A549 (cell line): Measurements from ENCODE around the gene ERGIC1. TPM values are rescaled to one million over a fixed set of nuclear protein-coding genes. Genes with fewer than 3 reads are reported as not detected.

Experiments used
- BHLHE40 ChIP-seq: IDR thresholded peaks from 2 replicates; pipeline ENCODE4 v1.6.1; 2012; ENCODE audit warnings: low read depth, low read length, inconsistent platforms
- CBX2 ChIP-seq: fragments of 200-600 bp; sonication (generic); IDR thresholded peaks from 2 replicates; pipeline ENCODE4 v1.6.1; 2016; ENCODE audit warnings: low read depth, mild to moderate bottlenecking, borderline replicate concordance
- CHD2 ChIP-seq: fragments of 150-350 bp; IDR thresholded peaks from 2 replicates; pipeline ENCODE4 v1.6.1; 2014; ENCODE audit warnings: low read length; ENCODE audit not compliant: partially characterized antibody
- CHD4 ChIP-seq: fragments of 200-600 bp; sonication (generic); IDR thresholded peaks from 2 replicates; pipeline ENCODE4 v1.6.1; 2016; ENCODE audit warnings: antibody characterized with exemption, mild to moderate bottlenecking, borderline replicate concordance
- EHMT2 ChIP-seq: fragments of 200-600 bp; sonication (generic); IDR thresholded peaks from 2 replicates; pipeline ENCODE4 v1.6.1; 2016; ENCODE audit warnings: antibody characterized with exemption, low read depth, mild to moderate bottlenecking, moderate library complexity
- FOSL2 ChIP-seq, 2 experiments: fragments of 450-650 bp in 1 of 2; fragments of >200 bp in 1 of 2; sonication (Bioruptor Twin) in 1 of 2; formaldehyde crosslinking; IDR thresholded peaks; 2 replicates each; pipeline versions ENCODE4 v1.5.0 to v1.6.1; 2016 to 2020; ENCODE audit warnings: mild to moderate bottlenecking in 1 of 2, moderate library complexity in 1 of 2
- HOXA7 ChIP-seq: fragments of 250-450 bp; sonication (Bioruptor Pico); IDR thresholded peaks from 2 replicates; pipeline ENCODE4 v1.5.0; 2020; ENCODE audit warnings: mild to moderate bottlenecking, moderate library complexity
- HOXB13 ChIP-seq: fragments of 250-450 bp; sonication (Bioruptor Pico); IDR thresholded peaks from 2 replicates; pipeline ENCODE4 v1.5.0; 2020; ENCODE audit warnings: low read depth, mild to moderate bottlenecking, moderate library complexity
- HOXB5 ChIP-seq: fragments of 250-450 bp; sonication (Bioruptor Pico); IDR thresholded peaks from 2 replicates; pipeline ENCODE4 v1.5.0; 2020; ENCODE audit warnings: mild to moderate bottlenecking, moderate library complexity
- JUNB ChIP-seq: fragments of >200 bp; sonication (Bioruptor Twin); formaldehyde crosslinking; IDR thresholded peaks from 2 replicates; pipeline ENCODE4 v1.6.1; 2016
- KDM1A ChIP-seq: fragments of 200-600 bp; sonication (generic); IDR thresholded peaks from 2 replicates; pipeline ENCODE4 v1.6.1; 2016; ENCODE audit warnings: low read depth, mild to moderate bottlenecking
- MAZ ChIP-seq: fragments of 150-350 bp; IDR thresholded peaks from 2 replicates; pipeline ENCODE4 v1.6.1; 2014; ENCODE audit warnings: antibody characterized with exemption, low read depth, low read length, borderline replicate concordance
- MYC ChIP-seq: IDR thresholded peaks from 2 replicates; pipeline ENCODE4 v1.6.1; 2012; ENCODE audit warnings: mild to moderate bottlenecking, inconsistent platforms, low read length, improper control_type of control experiment, borderline replicate concordance
- NFE2L2 ChIP-seq: fragments of 150-350 bp; conservative IDR thresholded peaks from 2 replicates; pipeline ENCODE4 v1.6.1; 2014; ENCODE audit warnings: low read length
- NPAS2 ChIP-seq: fragments of 250-450 bp; sonication (Bioruptor Pico); IDR thresholded peaks from 2 replicates; pipeline ENCODE4 v1.8.0; 2022; ENCODE audit warnings: mild to moderate bottlenecking, moderate library complexity, borderline replicate concordance
- POLR2A ChIP-seq: IDR thresholded peaks from 2 replicates; pipeline ENCODE4 v1.6.1; 2012; ENCODE audit warnings: mild to moderate bottlenecking, low read length
- RARB ChIP-seq: fragments of 250-450 bp; sonication (Bioruptor Pico); IDR thresholded peaks from 2 replicates; pipeline ENCODE4 v1.8.0; 2021; ENCODE audit warnings: mild to moderate bottlenecking, moderate library complexity
- SMC3 ChIP-seq: fragments of >200 bp; sonication (Bioruptor Twin); formaldehyde crosslinking; IDR thresholded peaks from 3 replicates; pipeline ENCODE4 v1.6.1; 2018; ENCODE audit warnings: inconsistent platforms
- TP53 ChIP-seq: fragments of 250-450 bp; sonication (Bioruptor Pico); IDR thresholded peaks from 2 replicates; pipeline ENCODE4 v1.5.0; 2021; ENCODE audit warnings: mild to moderate bottlenecking, moderate library complexity
- ZFP36 ChIP-seq: fragments of 450-650 bp; IDR thresholded peaks from 2 replicates; pipeline ENCODE4 v1.6.1; 2014; ENCODE audit warnings: borderline replicate concordance; ENCODE audit not compliant: partially characterized antibody
- ZNF302 ChIP-seq: fragments of 250-450 bp; sonication (Bioruptor Pico); IDR thresholded peaks from 2 replicates; pipeline ENCODE4 v1.9.0; 2021; ENCODE audit warnings: inconsistent platforms, mild to moderate bottlenecking, moderate library complexity
- polyA plus RNA-seq, 4 experiments: library from polyadenylated mRNA; depleted of rRNA in 3 of 4; stranded (reverse); fragments of >200 nt; fragmentation: RNase III in 1 of 4; extraction: RNeasy Plus Mini Kit Qiagen cat#74134 plus additional on column Dnase treatment in 1 of 4; gene quantifications; 2 replicates in 3 of 4; 3 replicates in 1 of 4; pipeline ENCODE4 v1.2.3, GENCODE V29; 2011 to 2017
- TF ChIP-seq, protein P1 (sequence below): fragments of >200 bp; sonication (Bioruptor Twin); formaldehyde crosslinking; IDR thresholded peaks from 3 replicates; pipeline ENCODE4 v1.5.1; 2016
- TF ChIP-seq, protein P2 (sequence below): fragments of 450-650 bp; IDR thresholded peaks from 2 replicates; pipeline ENCODE4 v1.6.1; 2014; ENCODE audit warnings: antibody characterized with exemption
- TF ChIP-seq, protein P3 (sequence below): fragments of 250-450 bp; sonication (Bioruptor Pico); IDR thresholded peaks from 2 replicates; pipeline ENCODE4 v1.5.0; 2020; ENCODE audit warnings: low read depth, mild to moderate bottlenecking, moderate library complexity
- TF ChIP-seq, protein P4 (sequence below): fragments of >200 bp; sonication (Bioruptor Twin); formaldehyde crosslinking; IDR thresholded peaks from 3 replicates; pipeline ENCODE4 v1.6.1; 2016

The ERGIC1 gene
- polyA plus RNA-seq, 2 of the 4 experiments (the other 2 are of a cell fraction), result 176 to 304 TPM

DNA sequence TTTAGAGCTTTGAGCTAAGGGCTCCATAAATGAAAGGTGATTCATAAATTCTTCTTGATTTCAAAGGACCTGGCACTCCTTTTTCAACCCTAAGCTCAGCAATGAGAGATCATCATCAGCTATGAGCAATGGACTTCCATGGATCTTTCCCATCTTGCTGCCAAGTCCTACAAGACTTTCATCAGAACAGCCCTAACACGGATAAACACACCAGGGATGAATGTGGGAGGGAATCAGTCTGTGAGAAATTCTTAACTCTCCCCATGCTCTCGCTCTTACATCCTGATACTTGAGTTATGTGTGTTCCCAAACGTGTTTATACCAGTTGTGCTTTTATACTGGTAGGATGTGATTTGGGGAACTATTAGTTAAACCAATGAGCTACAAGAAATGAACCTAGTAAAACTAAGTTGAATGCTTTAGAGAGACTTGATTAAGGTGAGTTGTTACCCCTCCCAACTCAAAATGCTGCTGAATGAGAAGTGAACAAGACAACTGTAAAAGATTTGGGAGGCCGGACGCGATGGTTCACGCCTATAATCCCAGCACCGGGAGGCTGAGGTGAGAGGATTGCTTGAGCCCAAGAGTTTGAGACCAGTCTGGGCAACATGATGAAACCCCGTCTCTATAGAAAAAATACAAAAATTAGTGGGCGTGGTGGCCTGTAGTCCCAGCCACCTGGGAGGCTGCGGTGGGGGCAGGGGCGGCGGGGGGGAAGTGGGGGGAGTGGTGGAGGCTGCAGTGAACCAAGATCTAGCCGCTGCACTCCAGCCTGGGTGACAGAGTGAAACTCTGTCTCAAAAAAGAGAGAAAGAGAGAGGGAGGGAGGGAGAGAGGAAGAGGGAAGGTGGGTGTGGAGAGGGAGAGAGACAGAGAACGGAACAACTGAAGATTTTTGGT, 120.0 kb downstream of the ERGIC1 start (continued):
- TF ChIP-seq HOXB5, result 0 out of 2 replicates have a peak, but pooled peaks have one; percentile 33
- TF ChIP-seq HOXA7, result peak; percentile 81
- TF ChIP-seq NFE2L2, result no peak
- no peak for TF ChIP-seq CHD2
- TF ChIP-seq JUNB, result peak; percentile 61
- no peak for TF ChIP-seq MYC
- TF ChIP-seq, protein P1, sequence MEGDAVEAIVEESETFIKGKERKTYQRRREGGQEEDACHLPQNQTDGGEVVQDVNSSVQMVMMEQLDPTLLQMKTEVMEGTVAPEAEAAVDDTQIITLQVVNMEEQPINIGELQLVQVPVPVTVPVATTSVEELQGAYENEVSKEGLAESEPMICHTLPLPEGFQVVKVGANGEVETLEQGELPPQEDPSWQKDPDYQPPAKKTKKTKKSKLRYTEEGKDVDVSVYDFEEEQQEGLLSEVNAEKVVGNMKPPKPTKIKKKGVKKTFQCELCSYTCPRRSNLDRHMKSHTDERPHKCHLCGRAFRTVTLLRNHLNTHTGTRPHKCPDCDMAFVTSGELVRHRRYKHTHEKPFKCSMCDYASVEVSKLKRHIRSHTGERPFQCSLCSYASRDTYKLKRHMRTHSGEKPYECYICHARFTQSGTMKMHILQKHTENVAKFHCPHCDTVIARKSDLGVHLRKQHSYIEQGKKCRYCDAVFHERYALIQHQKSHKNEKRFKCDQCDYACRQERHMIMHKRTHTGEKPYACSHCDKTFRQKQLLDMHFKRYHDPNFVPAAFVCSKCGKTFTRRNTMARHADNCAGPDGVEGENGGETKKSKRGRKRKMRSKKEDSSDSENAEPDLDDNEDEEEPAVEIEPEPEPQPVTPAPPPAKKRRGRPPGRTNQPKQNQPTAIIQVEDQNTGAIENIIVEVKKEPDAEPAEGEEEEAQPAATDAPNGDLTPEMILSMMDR, result no peak
- TF ChIP-seq RARB (CRISPR knock-in tag), result 0 out of 2 replicates have a peak, but pooled peaks have one; percentile 41
- TF ChIP-seq MAZ, result no peak
- no peak for TF ChIP-seq SMC3
- TF ChIP-seq ZNF302 (CRISPR knock-in tag), result no peak
- no peak for TF ChIP-seq NPAS2
- TF ChIP-seq POLR2A, result no peak
- no peak for TF ChIP-seq ZFP36
- peak; percentile 57; the same call in 1 of the 2 replicates for TF ChIP-seq HOXB13 (CRISPR knock-in tag)
- TF ChIP-seq, protein P2, sequence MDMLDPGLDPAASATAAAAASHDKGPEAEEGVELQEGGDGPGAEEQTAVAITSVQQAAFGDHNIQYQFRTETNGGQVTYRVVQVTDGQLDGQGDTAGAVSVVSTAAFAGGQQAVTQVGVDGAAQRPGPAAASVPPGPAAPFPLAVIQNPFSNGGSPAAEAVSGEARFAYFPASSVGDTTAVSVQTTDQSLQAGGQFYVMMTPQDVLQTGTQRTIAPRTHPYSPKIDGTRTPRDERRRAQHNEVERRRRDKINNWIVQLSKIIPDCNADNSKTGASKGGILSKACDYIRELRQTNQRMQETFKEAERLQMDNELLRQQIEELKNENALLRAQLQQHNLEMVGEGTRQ, result no peak
- TF ChIP-seq BHLHE40, result no peak
- no peak for TF ChIP-seq CBX2
- TF ChIP-seq, protein P3, sequence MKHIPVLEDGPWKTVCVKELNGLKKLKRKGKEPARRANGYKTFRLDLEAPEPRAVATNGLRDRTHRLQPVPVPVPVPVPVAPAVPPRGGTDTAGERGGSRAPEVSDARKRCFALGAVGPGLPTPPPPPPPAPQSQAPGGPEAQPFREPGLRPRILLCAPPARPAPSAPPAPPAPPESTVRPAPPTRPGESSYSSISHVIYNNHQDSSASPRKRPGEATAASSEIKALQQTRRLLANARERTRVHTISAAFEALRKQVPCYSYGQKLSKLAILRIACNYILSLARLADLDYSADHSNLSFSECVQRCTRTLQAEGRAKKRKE (CRISPR knock-in tag), result no peak
- TF ChIP-seq, protein P4, sequence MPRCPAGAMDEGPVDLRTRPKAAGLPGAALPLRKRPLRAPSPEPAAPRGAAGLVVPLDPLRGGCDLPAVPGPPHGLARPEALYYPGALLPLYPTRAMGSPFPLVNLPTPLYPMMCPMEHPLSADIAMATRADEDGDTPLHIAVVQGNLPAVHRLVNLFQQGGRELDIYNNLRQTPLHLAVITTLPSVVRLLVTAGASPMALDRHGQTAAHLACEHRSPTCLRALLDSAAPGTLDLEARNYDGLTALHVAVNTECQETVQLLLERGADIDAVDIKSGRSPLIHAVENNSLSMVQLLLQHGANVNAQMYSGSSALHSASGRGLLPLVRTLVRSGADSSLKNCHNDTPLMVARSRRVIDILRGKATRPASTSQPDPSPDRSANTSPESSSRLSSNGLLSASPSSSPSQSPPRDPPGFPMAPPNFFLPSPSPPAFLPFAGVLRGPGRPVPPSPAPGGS, result no peak
- TF ChIP-seq EHMT2, result no peak
- TF ChIP-seq KDM1A, result no peak
- 0 out of 2 replicates have a peak, but pooled peaks have one; percentile 42 for TF ChIP-seq FOSL2 (IDR thresholded peaks at IDR 0.05)
- peak; percentile 85 for TF ChIP-seq FOSL2 (CRISPR knock-in tag; IDR thresholded peaks at IDR 0.05)
- no peak for TF ChIP-seq CHD4
- no peak for TF ChIP-seq TP53 (CRISPR knock-in tag)
